Right atrium auricular region (tissue), 2 donors: ENCODE measurements around the gene ATF2. TPM values are rescaled to one million over a fixed set of nuclear protein-coding genes. Genes with fewer than 3 reads are reported as not detected.
A peak's percentile ranks its signal among the peaks of the same experiment; 100 is the strongest.
"Not testable (repeated sequence)": the region's sequence is repeated elsewhere in the genome, so short reads cannot be mapped to it uniquely, and the experiment has no call there.

ENCODE experiments used
- DNase-seq: peaks from one replicate; pipeline ENCODE4 v3.0.0-alpha.2; 2019; ENCODE audit warnings: low spot score
- H3K27ac ChIP-seq, 2 donors: fragments of 200-600 bp; sonication (generic); 1 replicate in 1 of 2; 2 replicates in 1 of 2; pipeline ENCODE4 v1.5.1; 2016 to 2019
- H3K27me3 ChIP-seq, 2 donors: fragments of 200-600 bp; sonication (generic); one replicate each; pipeline versions ENCODE4 v1.5.1 to v1.6.0; 2017 to 2019
- H3K36me3 ChIP-seq: fragments of 200-600 bp; sonication (generic); one replicate; pipeline ENCODE4 v1.5.1; 2016
- H3K4me1 ChIP-seq, 2 donors: fragments of 200-600 bp; sonication (generic); one replicate each; pipeline versions ENCODE4 v1.5.1 to v1.6.0; 2017 to 2019
- H3K4me3 ChIP-seq, 2 donors: fragments of 200-600 bp; sonication (generic); 1 replicate in 1 of 2; 2 replicates in 1 of 2; pipeline ENCODE4 v1.5.1; 2017 to 2019; ENCODE audit warnings: mild to moderate bottlenecking in 1 of 2, moderate library complexity in 1 of 2
- H3K9me3 ChIP-seq, 2 donors: fragments of 200-600 bp; sonication (generic); one replicate each; pipeline ENCODE4 v1.5.1; 2019
- CTCF ChIP-seq, 2 donors: fragments of 200-600 bp; sonication (generic); IDR thresholded peaks; one replicate each; pipeline ENCODE4 v1.5.1; 2019; ENCODE audit warnings: antibody characterized with exemption in 2 of 2
- total RNA-seq, 2 donors: library from RNA; depleted of rRNA; stranded (reverse); fragments of >200 nt; gene quantifications; one replicate each; pipeline ENCODE4 v1.1.0, GENCODE V29; 2016

The ATF2 gene
- total RNA-seq, 2 donors from 2014 or later: 22.3 to 28.1 TPM

DNA sequence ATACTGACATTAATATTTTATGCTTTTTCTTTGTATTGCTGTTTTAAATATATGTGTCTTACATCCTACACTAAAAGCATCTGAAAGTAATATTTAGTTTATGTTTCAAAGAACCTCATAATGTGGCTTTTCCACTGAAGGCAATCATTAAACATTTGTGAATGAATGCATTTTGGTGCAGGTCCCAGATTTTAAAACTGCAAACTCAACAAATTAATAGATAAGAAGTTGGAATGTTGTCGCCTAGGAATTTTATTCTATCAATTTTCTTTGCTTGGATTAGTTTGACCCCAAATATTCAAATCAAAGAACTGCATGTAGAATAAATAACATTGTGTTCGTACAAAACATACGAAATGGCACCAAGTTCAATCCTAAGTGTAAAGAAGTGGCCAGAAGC, 44.7 kb downstream of the ATF2 start:
- no peak for DNase-seq
- H3K9me3 ChIP-seq: no peaks in the 10 kb centered on the region
- H3K27ac ChIP-seq: no peak overlapping the region
- H3K4me3 ChIP-seq: no peak overlapping the region
- H3K36me3 ChIP-seq: peaks cover 6% of the 10 kb centered on the region
- H3K4me1 ChIP-seq: no peaks in the 10 kb centered on the region
- no peak for TF ChIP-seq CTCF (IDR thresholded peaks at IDR 0.05)
- H3K27me3 ChIP-seq: no peaks in the 10 kb centered on the region

GRCh38 chr2:175111200-175111657, 56.8 kb downstream of the ATF2 start:
- Histone ChIP-seq H3K27ac (no peak overlapping the region), H3K36me3 (peaks cover 13% of the 10 kb centered on the region), H3K27me3 (no peaks in the 10 kb centered on the region), H3K4me3 (no peak overlapping the region), H3K9me3 (no peaks in the 10 kb centered on the region), H3K4me1 (no peaks in the 10 kb centered on the region)
- TF ChIP-seq CTCF (IDR thresholded peaks at IDR 0.05): peak; percentile 78 to 81
- DNase-seq: no peak

- DNase-seq, H3K36me3 ChIP-seq, H3K9me3 ChIP-seq, H3K27ac ChIP-seq, H3K4me3 ChIP-seq, H3K27me3 ChIP-seq, H3K4me1 ChIP-seq: not testable (repeated sequence)
Observed at GRCh38 chr2:175108091-175108490, 59.9 kb downstream of the ATF2 start.

DNA sequence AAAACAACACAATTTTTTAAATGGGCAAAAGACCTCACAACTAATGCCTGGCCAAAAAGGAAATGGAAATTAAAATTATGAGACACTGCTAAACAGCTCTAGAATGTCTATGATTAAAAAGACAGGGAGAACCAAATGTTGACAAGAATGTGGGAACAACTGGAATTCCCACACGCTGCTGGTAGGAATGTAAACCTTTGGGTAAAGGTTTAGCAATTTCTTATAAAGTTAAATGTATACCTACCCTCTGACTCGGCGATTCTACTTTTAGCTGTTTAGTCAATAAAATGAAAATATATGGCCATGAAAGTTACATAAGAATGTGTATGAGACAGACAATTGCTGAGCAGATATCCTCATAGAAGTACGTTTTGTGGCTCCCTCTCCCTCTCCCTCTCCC, 60.9 kb downstream of the ATF2 start:
- no peak for TF ChIP-seq CTCF (IDR thresholded peaks at IDR 0.05)
- Histone ChIP-seq H3K9me3 (no peaks in the 10 kb centered on the region), H3K36me3 (no peaks in the 10 kb centered on the region), H3K4me1 (no peaks in the 10 kb centered on the region), H3K4me3 (no peak overlapping the region), H3K27me3 (no peaks in the 10 kb centered on the region), H3K27ac (no peak overlapping the region)
- DNase-seq: no peak

- Histone ChIP-seq H3K9me3 (no peaks in the 10 kb centered on the region), H3K36me3 (no peaks in the 10 kb centered on the region), H3K27ac (no peak overlapping the region), H3K27me3 (no peaks in the 10 kb centered on the region), H3K4me1 (no peaks in the 10 kb centered on the region), H3K4me3 (no peak overlapping the region)
- DNase-seq: no peak
- TF ChIP-seq CTCF (IDR thresholded peaks at IDR 0.05): no peak
Observed at GRCh38 chr2:175103191-175103590, 64.8 kb downstream of the ATF2 start.

- TF ChIP-seq CTCF (IDR thresholded peaks at IDR 0.05): no peak
- Histone ChIP-seq H3K27me3 (no peaks in the 10 kb centered on the region), H3K4me1 (no peaks in the 10 kb centered on the region), H3K4me3 (no peak overlapping the region), H3K9me3 (no peaks in the 10 kb centered on the region), H3K36me3 (peaks cover 10% of the 10 kb centered on the region), H3K27ac (no peak overlapping the region)
- no peak for DNase-seq
Observed at GRCh38 chr2:175101514-175101913, 66.5 kb downstream of the ATF2 start.
